ENCODE data around the gene BCL11A.

GRCh38 chr2:60433018-60433596, 120.3 kb downstream of the BCL11A start:
- TF ChIP-seq EP300 (IDR thresholded peaks at IDR 0.05; ENCODE audit: borderline replicate concordance) (no peak), RAD21 (IDR thresholded peaks at IDR 0.05; ENCODE audit: low read depth) (no peak), CEBPB (IDR thresholded peaks at IDR 0.05) (no peak), YY1 (IDR thresholded peaks at IDR 0.05; ENCODE audit: low read depth) (no peak), CREB1 (IDR thresholded peaks at IDR 0.05; ENCODE audit: low read depth) (no peak), REST (IDR thresholded peaks at IDR 0.05; ENCODE audit: low read depth) (no peak), TAF1 (IDR thresholded peaks at IDR 0.05; ENCODE audit: low read depth) (no peak), EGR1 (IDR thresholded peaks at IDR 0.05) (no peak), MAX (IDR thresholded peaks at IDR 0.05) (no peak), NFIC (IDR thresholded peaks at IDR 0.05) (no peak), TCF12 (IDR thresholded peaks at IDR 0.05; ENCODE audit: low read depth) (no peak)

Measured in Ishikawa (cell line).